Vagina (tissue), 2 donors: ENCODE results near the gene DEDD. TPM values are rescaled to one million over a fixed set of nuclear protein-coding genes. Genes with fewer than 3 reads are reported as not detected.

Source experiments
- DNase-seq, 2 donors: peaks; one replicate each; pipeline ENCODE4 v3.0.0-alpha.2; 2017; ENCODE audit errors: extremely low spot score in 2 of 2
- H3K27ac ChIP-seq: fragments of 200-600 bp; sonication (generic); one replicate; pipeline ENCODE4 v1.5.1; 2019
- H3K27me3 ChIP-seq: fragments of 200-600 bp; sonication (generic); one replicate; pipeline ENCODE4 v1.5.1; 2019
- H3K36me3 ChIP-seq, 2 donors: fragments of 200-600 bp; sonication (generic); one replicate each; pipeline ENCODE4 v1.5.1; 2017 to 2019
- H3K4me1 ChIP-seq: fragments of 200-600 bp; sonication (generic); one replicate; pipeline ENCODE4 v1.5.1; 2019
- H3K4me3 ChIP-seq, 2 donors: fragments of 200-600 bp; sonication (generic); 1 replicate in 1 of 2; 2 replicates in 1 of 2; pipeline ENCODE4 v1.5.1; 2016 to 2019
- H3K9me3 ChIP-seq: fragments of 200-600 bp; sonication (generic); one replicate; pipeline ENCODE4 v1.5.1; 2019
- POLR2A ChIP-seq, 2 donors: fragments of 450-650 bp; IDR thresholded peaks; one replicate each; pipeline ENCODE4 v1.6.1; 2017; ENCODE audit warnings: antibody characterized with exemption in 2 of 2, mild to moderate bottlenecking in 2 of 2, moderate library complexity in 2 of 2
- POLR2AphosphoS5 ChIP-seq, 2 donors: sonication (generic); formaldehyde crosslinking; IDR thresholded peaks; one replicate each; pipeline ENCODE4 v1.9.0; 2017; ENCODE audit warnings: antibody characterized with exemption in 2 of 2, mild to moderate bottlenecking in 2 of 2, low read depth in 1 of 2; ENCODE audit not compliant: insufficient read depth in 1 of 2
- intact Hi-C: fragments of 100-400 bp; cut with DNase I; formaldehyde crosslinking; loops from one replicate; pipeline ENCODE4 v1.15.1; 2023
- total RNA-seq: library from RNA; depleted of rRNA; stranded (reverse); fragments of >200 nt; gene quantifications from one replicate; pipeline ENCODE4 v1.2.3, GENCODE V29; 2016
- TF ChIP-seq, protein P1 (sequence below), 3 experiments: fragments of 450-650 bp in 2 of 3; fragments of 200-600 bp in 1 of 3; sonication (generic) in 1 of 3; IDR thresholded peaks; one replicate each; pipeline ENCODE4 v1.5.1; 2017 to 2019; ENCODE audit warnings: antibody characterized with exemption in 3 of 3, mild to moderate bottlenecking in 2 of 3, moderate library complexity in 2 of 3

Gene DEDD
- total RNA-seq, 1 donor from 2014 or later: 42.0 TPM

DNA sequence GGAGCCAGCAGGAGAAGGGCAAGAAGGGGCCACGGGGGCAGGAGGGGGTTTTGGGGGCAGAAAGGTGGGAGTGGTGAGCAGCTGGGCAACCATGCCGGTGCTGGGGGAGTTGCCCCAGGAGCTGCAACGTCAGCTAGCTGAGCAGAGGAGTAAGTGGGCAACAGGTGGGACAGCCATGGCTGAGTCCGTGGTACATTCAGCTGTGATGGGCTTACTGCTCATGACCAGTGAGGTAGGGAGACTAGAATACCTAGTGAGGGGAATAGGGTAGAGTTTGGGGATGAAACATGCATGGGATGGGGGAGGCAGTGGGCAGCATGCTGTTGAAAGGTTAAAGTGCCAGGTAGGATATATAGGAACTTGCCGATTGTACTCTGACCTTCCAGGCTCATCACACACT is 29.2 kb upstream of the DEDD start:
- no peak overlapping the region for H3K27ac ChIP-seq
- TF ChIP-seq, protein P1, sequence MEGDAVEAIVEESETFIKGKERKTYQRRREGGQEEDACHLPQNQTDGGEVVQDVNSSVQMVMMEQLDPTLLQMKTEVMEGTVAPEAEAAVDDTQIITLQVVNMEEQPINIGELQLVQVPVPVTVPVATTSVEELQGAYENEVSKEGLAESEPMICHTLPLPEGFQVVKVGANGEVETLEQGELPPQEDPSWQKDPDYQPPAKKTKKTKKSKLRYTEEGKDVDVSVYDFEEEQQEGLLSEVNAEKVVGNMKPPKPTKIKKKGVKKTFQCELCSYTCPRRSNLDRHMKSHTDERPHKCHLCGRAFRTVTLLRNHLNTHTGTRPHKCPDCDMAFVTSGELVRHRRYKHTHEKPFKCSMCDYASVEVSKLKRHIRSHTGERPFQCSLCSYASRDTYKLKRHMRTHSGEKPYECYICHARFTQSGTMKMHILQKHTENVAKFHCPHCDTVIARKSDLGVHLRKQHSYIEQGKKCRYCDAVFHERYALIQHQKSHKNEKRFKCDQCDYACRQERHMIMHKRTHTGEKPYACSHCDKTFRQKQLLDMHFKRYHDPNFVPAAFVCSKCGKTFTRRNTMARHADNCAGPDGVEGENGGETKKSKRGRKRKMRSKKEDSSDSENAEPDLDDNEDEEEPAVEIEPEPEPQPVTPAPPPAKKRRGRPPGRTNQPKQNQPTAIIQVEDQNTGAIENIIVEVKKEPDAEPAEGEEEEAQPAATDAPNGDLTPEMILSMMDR (IDR thresholded peaks at IDR 0.05): no peak
- no peak for TF ChIP-seq POLR2A (IDR thresholded peaks at IDR 0.05)
- no peak for TF ChIP-seq POLR2AphosphoS5 (IDR thresholded peaks at IDR 0.05; ENCODE audit: insufficient read depth in 1 of 2, low read depth in 1 of 2)
- no peaks in the 10 kb centered on the region for H3K9me3 ChIP-seq
- H3K27me3 ChIP-seq: no peaks in the 10 kb centered on the region
- no peak for DNase-seq
- peaks cover 47% of the 10 kb centered on the region for H3K4me1 ChIP-seq
- H3K4me3 ChIP-seq: no peak overlapping the region
- H3K36me3 ChIP-seq: peaks cover 0 to 30% of the 10 kb centered on the region in 2 donors
- intact Hi-C loops: no loop called here

DNA sequence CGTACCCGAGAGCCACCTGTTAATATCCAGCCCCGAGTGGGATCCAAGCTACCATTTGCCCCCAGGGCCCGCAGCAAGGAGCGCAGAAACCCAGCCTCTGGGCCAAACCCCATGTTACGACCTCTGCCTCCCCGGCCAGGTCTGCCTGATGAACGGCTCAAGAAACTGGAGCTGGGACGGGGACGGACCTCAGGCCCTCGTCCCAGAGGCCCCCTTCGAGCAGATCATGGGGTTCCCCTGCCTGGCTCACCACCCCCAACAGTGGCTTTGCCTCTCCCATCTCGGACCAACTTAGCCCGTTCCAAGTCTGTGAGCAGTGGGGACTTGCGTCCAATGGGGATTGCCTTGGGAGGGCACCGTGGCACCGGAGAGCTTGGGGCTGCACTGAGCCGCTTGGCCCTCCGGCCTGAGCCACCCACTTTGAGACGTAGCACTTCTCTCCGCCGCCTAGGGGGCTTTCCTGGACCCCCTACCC is 28.2 kb upstream of the DEDD start:
- Histone ChIP-seq H3K27me3 (no peaks in the 10 kb centered on the region), H3K4me3 (peak overlapping the region in 1 of 2 donors; percentile 98), H3K9me3 (no peaks in the 10 kb centered on the region), H3K36me3 (peaks cover 0 to 32% of the 10 kb centered on the region in 2 donors), H3K4me1 (peaks cover 44% of the 10 kb centered on the region), H3K27ac (no peak overlapping the region)
- no peak for TF ChIP-seq POLR2A (IDR thresholded peaks at IDR 0.05)
- TF ChIP-seq, protein P1 (IDR thresholded peaks at IDR 0.05): no peak
- no peak for TF ChIP-seq POLR2AphosphoS5 (IDR thresholded peaks at IDR 0.05; ENCODE audit: insufficient read depth in 1 of 2, low read depth in 1 of 2)
- intact Hi-C loops: no loop called here
- peak in 1 of 2 donors; percentile 85 for DNase-seq

GRCh38 chr1:161159913-161160243 is 27.4 kb upstream of the DEDD start:
- DNase-seq: no peak
- H3K27me3 ChIP-seq: no peaks in the 10 kb centered on the region
- intact Hi-C loops: no loop called here
- no peaks in the 10 kb centered on the region for H3K9me3 ChIP-seq
- peaks cover 43% of the 10 kb centered on the region for H3K4me1 ChIP-seq
- TF ChIP-seq, protein P1 (IDR thresholded peaks at IDR 0.05): no peak
- TF ChIP-seq POLR2A (IDR thresholded peaks at IDR 0.05): no peak
- no peak for TF ChIP-seq POLR2AphosphoS5 (IDR thresholded peaks at IDR 0.05; ENCODE audit: insufficient read depth in 1 of 2, low read depth in 1 of 2)
- peak overlapping the region; percentile 89 to 98 for H3K4me3 ChIP-seq
- H3K36me3 ChIP-seq: peaks cover 0 to 32% of the 10 kb centered on the region in 2 donors
- H3K27ac ChIP-seq: peak overlapping the region; percentile 90

DNA sequence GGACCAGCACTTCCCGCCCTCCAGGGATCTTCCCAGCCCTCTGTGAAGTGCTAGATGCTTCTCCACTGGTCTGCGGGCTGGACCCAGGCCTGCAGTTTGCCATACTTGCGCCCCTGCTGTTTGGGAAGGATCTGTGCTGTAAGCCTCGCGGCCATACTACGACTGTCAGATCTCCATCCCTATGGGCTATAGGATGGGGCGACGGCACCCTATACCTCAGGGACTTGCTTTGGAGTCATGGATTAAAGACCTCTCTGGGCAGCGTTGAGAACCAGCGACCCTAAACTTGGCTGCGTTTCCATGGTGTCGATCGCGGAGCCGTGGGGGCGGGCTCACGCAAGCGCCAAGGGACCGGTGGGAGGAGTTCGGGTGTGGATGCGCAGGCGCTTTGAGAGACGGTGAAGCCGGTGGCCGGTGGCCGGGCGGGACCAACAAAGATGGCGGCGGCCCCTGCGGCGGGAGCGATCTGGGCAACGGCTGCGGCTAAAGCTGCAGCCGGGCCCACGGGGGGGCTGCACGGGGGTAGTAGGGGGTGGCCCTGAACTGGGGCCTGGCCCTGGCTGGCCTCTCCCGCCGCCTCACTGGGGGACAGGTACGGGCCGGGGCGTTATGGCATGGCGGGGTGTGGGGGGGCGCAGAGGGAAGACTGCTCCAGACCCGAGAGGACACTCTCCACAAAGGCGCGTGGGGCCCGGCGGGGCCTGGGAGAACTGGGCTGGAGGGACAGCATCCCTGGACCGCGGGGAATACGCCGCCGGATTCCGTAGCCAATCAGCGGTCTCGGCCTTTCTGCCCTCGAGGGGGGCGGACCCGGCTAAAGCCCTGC is 26.8 kb upstream of the DEDD start, which contains the start of gene USP21:
USP21 (plus strand) TSS at position 414 of the 826 bp plus-strand sequence. CDS start 1,141 bp downstream, outside the sequence.
- Histone ChIP-seq H3K36me3 (peaks cover 0 to 31% of the 10 kb centered on the region in 2 donors), H3K27me3 (no peaks in the 10 kb centered on the region), H3K4me1 (peaks cover 46% of the 10 kb centered on the region), H3K9me3 (no peaks in the 10 kb centered on the region), H3K4me3 (peak within 1 kb of the TSS; percentile 89 to 98), H3K27ac (peak within 1 kb of the TSS; percentile 90)
- peak in 1 of 2 donors; percentile 93 for DNase-seq
- intact Hi-C loops: no loop called here
- TF ChIP-seq, protein P1 (IDR thresholded peaks at IDR 0.05): peak in 1 of 3 experiments; percentile 15
- TF ChIP-seq POLR2AphosphoS5 (IDR thresholded peaks at IDR 0.05; ENCODE audit: insufficient read depth in 1 of 2, low read depth in 1 of 2) (peak; percentile 85 to 91), POLR2A (IDR thresholded peaks at IDR 0.05) (peak in 1 of 2 donors; percentile 49)
